Pancreas (tissue), 10 donors: ENCODE data around the gene CD200. TPM values are rescaled to one million over a fixed set of nuclear protein-coding genes. Genes with fewer than 3 reads are reported as not detected.
"Not testable (repeated sequence)": the region's sequence is repeated elsewhere in the genome, so short reads cannot be mapped to it uniquely, and the experiment has no call there.

Source experiments
- ATAC-seq, 4 donors: fragments of 200-7000 bp; cut with Tn5 transposase; one replicate each; pipeline versions ENCODE4 v1.8.0 to v1.9.1; 2020; ENCODE audit warnings: mild to moderate bottlenecking in 4 of 4, moderate library complexity in 4 of 4
- DNase-seq, 6 donors: peaks; one replicate each; pipeline ENCODE4 v3.0.0-alpha.2; 2020
- FAIRE-seq: peaks from 2 replicates; lab custom pipeline; 2012; peaks lifted over from hg19 to GRCh38; lab: Jason Lieb, UNC
- H3K27ac ChIP-seq, 4 donors: fragments of 200-600 bp; sonication (generic); 1 replicate in 3 of 4; 2 replicates in 1 of 4; pipeline versions ENCODE4 v1.5.0 to v1.8.0; 2020
- H3K27me3 ChIP-seq, 4 donors: fragments of 200-600 bp; one replicate each; pipeline ENCODE4 v1.8.0; 2021
- H3K36me3 ChIP-seq, 3 donors: fragments of 200-600 bp; sonication (generic) in 1 of 3; one replicate each; pipeline versions ENCODE4 v1.5.0 to v1.8.0; 2020 to 2021
- H3K4me1 ChIP-seq, 3 donors: fragments of 200-600 bp; one replicate each; pipeline ENCODE4 v1.8.0; 2021
- H3K4me3 ChIP-seq, 4 donors: fragments of 200-600 bp; sonication (generic) in 2 of 4; one replicate each; pipeline versions ENCODE4 v1.5.0 to v1.8.0; 2020 to 2021
- H3K9me3 ChIP-seq, 4 donors: fragments of 200-600 bp; one replicate each; pipeline ENCODE4 v1.8.0; 2021
- CTCF ChIP-seq, 4 donors: fragments of 200-600 bp; sonication (generic) in 3 of 4; IDR thresholded peaks; one replicate each; pipeline versions ENCODE4 v1.5.0 to v1.8.0; 2021; ENCODE audit warnings: antibody characterized with exemption in 4 of 4
- WGBS, 2 donors: extraction: QIAGEN DNeasy Blood & Tissue Kit; methylation state at CpG; one replicate each; pipeline ENCODE4 v1.1.7; 2013; 5-methylcytosine and 5-hydroxymethylcytosine counted together
- intact Hi-C, 3 donors: fragments of 100-400 bp; cut with DNase I; formaldehyde crosslinking; loops; one replicate each; pipeline versions ENCODE4 v1.11.1 to v1.14.2; 2022
- polyA plus RNA-seq, 2 donors: library from polyadenylated mRNA; stranded (reverse); fragments of 200-250 nt; gene quantifications; one replicate each; pipeline ENCODE4 v1.2.3, GENCODE V29; 2013
- total RNA-seq, 6 donors: library from RNA; stranded (reverse); fragmentation: NEBNext Ultra II Directional in 4 of 6; extraction: Animal tissue kit (Norgen Biotek cat#: 25700) in 4 of 6; gene quantifications; one replicate each; pipeline versions ENCODE4 v1.2.1 to v1.2.4, GENCODE V29; 2021 to 2023
- donor health status: healthy with polysubstance abuse.
- donor health status: DM: no; HTN: no; CAD: no; lungs with moderate emphysema.
- donor health status: DM: no; HTN: no; CAD: no.
- donor health status: control.
- donor health status: control.
- donor health status: Bipolar disorder and iron deficiency.
- donor health status: DM: yes; HTN: yes; CAD: no.
- donor health status: DM: no; HTN: no; CAD: no.
- donor health status: DM: no; HTN: no; CAD: no.
- donor health status: DM: yes; HTN: yes; CAD: no.

The CD200 gene
- total and polyA plus RNA-seq, 8 donors: 1.1 to 22.2 (median 3.0) TPM

GRCh38 chr3:112395896-112396290 is 62.9 kb downstream of the CD200 start:
- DNase-seq (no peak), ATAC-seq (no peak), FAIRE-seq (no peak)
- H3K27ac ChIP-seq: no peak overlapping the region
- H3K9me3 ChIP-seq: no peaks in the 10 kb centered on the region
- H3K27me3 ChIP-seq: peaks cover 0 to 3% (median 0%) of the 10 kb centered on the region in 4 donors
- TF ChIP-seq CTCF (IDR thresholded peaks at IDR 0.05): no peak
- intact Hi-C loops: no loop called here
- H3K36me3 ChIP-seq: no peaks in the 10 kb centered on the region
- H3K4me3 ChIP-seq: no peak overlapping the region
- 0% methylated on average over 1 of the region's 1 CpG for WGBS, 2 donors
- H3K4me1 ChIP-seq: no peaks in the 10 kb centered on the region

- Histone ChIP-seq H3K27ac (no peak overlapping the region), H3K36me3 (no peaks in the 10 kb centered on the region), H3K4me3 (no peak overlapping the region), H3K27me3 (peaks cover 0 to 3% (median 0%) of the 10 kb centered on the region in 4 donors), H3K4me1 (no peaks in the 10 kb centered on the region), H3K9me3 (no peaks in the 10 kb centered on the region)
- no peak for TF ChIP-seq CTCF (IDR thresholded peaks at IDR 0.05)
- FAIRE-seq (no peak), DNase-seq (no peak), ATAC-seq (no peak)
- intact Hi-C loops: no loop called here
Measured at GRCh38 chr3:112397556-112397955, 64.6 kb downstream of the CD200 start.

- Histone ChIP-seq H3K9me3 (no peaks in the 10 kb centered on the region), H3K27ac (no peak overlapping the region), H3K27me3 (peaks cover 0 to 3% (median 0%) of the 10 kb centered on the region in 4 donors), H3K4me3 (no peak overlapping the region), H3K36me3 (no peaks in the 10 kb centered on the region), H3K4me1 (no peaks in the 10 kb centered on the region)
- DNase-seq (no peak), FAIRE-seq (no peak), ATAC-seq (no peak)
- intact Hi-C loops: no loop called here
- no peak for TF ChIP-seq CTCF (IDR thresholded peaks at IDR 0.05)
- WGBS, 2 donors: 79 to 82% methylated on average over 2 of the region's 2 CpGs
Measured at GRCh38 chr3:112399064-112399463, 66.1 kb downstream of the CD200 start.

GRCh38 chr3:112399554-112399953 is 66.6 kb downstream of the CD200 start:
- H3K4me3 ChIP-seq, FAIRE-seq, H3K4me1 ChIP-seq, H3K27ac ChIP-seq, H3K9me3 ChIP-seq, intact Hi-C loops, H3K27me3 ChIP-seq, DNase-seq, ATAC-seq, H3K36me3 ChIP-seq: not testable (repeated sequence)
- WGBS, 2 donors: 74 to 79% methylated on average over 5 of the region's 6 CpGs

GRCh38 chr3:112400317-112400716 is 67.4 kb downstream of the CD200 start:
- H3K27ac ChIP-seq, FAIRE-seq, H3K4me3 ChIP-seq, DNase-seq, H3K27me3 ChIP-seq, intact Hi-C loops, H3K4me1 ChIP-seq, H3K9me3 ChIP-seq, ATAC-seq, H3K36me3 ChIP-seq: not testable (repeated sequence)
- WGBS, 2 donors: 86% methylated on average over 5 of the region's 5 CpGs

GRCh38 chr3:112401617-112402016 is 68.7 kb downstream of the CD200 start:
- TF ChIP-seq CTCF (IDR thresholded peaks at IDR 0.05): no peak
- no peaks in the 10 kb centered on the region for H3K36me3 ChIP-seq
- no peaks in the 10 kb centered on the region for H3K9me3 ChIP-seq
- WGBS, 2 donors: 81 to 85% methylated on average over 2 of the region's 2 CpGs
- H3K4me3 ChIP-seq: no peak overlapping the region
- DNase-seq (no peak), FAIRE-seq (no peak), ATAC-seq (no peak)
- no peaks in the 10 kb centered on the region for H3K27me3 ChIP-seq
- H3K27ac ChIP-seq: no peak overlapping the region
- no peaks in the 10 kb centered on the region for H3K4me1 ChIP-seq
- intact Hi-C loops: no loop called here
